ENCODE data around the gene EEF1G. TPM values are rescaled to one million over a fixed set of nuclear protein-coding genes. Genes with fewer than 3 reads are reported as not detected.

The EEF1G gene
- total and polyA plus RNA-seq, 2 of the 13 experiments (the other 11 are each of a cell fraction or from before 2014, with no cell fraction given) = 1,787 to 2,144 TPM

DNA sequence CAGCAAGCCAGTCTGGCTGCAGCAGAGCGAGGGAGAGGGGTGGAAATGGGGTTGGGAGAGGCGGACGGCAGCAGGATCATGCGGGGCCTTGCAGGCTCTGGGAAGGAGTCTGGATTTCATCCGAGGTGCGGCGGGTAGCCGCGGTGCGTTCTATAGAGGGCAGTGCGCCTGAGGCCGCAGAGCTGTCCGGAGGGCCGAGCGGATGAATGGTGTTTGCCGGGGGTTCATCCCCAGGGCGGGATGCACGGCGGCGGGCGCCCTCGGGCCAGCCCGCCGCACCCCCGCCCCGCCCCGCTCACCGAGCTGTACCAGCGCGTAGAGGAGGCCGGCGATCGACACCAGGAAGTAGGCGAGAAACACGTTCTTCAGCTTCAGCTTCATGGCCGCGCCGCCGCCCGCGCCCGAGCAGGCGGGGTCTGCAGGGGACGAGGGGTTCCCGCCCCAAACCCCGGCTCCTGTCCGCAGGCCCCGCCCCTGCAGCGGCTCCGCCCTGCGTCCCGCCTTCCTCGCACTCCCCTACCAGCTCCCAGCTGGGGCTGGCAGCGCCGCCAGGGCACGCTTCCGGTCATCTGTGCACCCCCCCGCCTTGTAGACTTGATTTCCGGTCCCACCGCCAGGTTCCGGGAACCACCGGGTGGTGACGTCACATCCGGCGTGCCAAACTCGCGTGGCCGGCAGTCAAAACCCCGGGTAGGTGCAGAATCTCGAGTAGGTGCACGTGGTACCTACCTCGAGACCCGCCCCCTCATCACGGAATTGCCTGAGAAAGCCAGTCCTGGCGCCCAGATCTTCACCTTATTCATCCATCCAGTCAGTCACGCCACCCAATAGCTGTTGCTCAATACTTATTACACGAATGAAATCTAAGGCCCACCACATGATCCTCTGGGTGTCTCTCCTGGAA, 48.1 kb upstream of the EEF1G start, which contains the start of gene B3GAT3 (continued):
- TF ChIP-seq SP5 (CRISPR knock-in tag; IDR thresholded peaks at IDR 0.05; ENCODE audit: borderline replicate concordance, low read depth) = peak; percentile 90
- TF ChIP-seq ZKSCAN1 (IDR thresholded peaks at IDR 0.05; ENCODE audit: low read length) = 0 out of 2 replicates have a peak, but pooled peaks have one; percentile 23
- no peak for TF ChIP-seq ZNF207 (IDR thresholded peaks at IDR 0.05; ENCODE audit: borderline replicate concordance)
- TF ChIP-seq ZBTB1 (CRISPR knock-in tag; IDR thresholded peaks at IDR 0.05; ENCODE audit: borderline replicate concordance) = no peak
- no peak for TF ChIP-seq BRCA1 (CRISPR knock-in tag; IDR thresholded peaks at IDR 0.05)
- no peak for TF ChIP-seq GLI4 (CRISPR knock-in tag; IDR thresholded peaks at IDR 0.05; ENCODE audit: borderline replicate concordance)
- no peak for TF ChIP-seq NKX3-1 (CRISPR knock-in tag; IDR thresholded peaks at IDR 0.05)
- TF ChIP-seq, protein P1, sequence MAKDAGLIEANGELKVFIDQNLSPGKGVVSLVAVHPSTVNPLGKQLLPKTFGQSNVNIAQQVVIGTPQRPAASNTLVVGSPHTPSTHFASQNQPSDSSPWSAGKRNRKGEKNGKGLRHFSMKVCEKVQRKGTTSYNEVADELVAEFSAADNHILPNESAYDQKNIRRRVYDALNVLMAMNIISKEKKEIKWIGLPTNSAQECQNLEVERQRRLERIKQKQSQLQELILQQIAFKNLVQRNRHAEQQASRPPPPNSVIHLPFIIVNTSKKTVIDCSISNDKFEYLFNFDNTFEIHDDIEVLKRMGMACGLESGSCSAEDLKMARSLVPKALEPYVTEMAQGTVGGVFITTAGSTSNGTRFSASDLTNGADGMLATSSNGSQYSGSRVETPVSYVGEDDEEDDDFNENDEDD (CRISPR knock-in tag; IDR thresholded peaks at IDR 0.05; ENCODE audit: borderline replicate concordance) = peak; percentile 98
- peak; percentile 87 for TF ChIP-seq GATAD1 (CRISPR knock-in tag; IDR thresholded peaks at IDR 0.05)
- TF ChIP-seq MBNL3 (CRISPR knock-in tag; conservative IDR thresholded peaks at IDR 0.05) = no peak
- peak; percentile 96 for TF ChIP-seq ZNF788 (CRISPR knock-in tag; IDR thresholded peaks at IDR 0.05; ENCODE audit: borderline replicate concordance)
- peak; percentile 89 for TF ChIP-seq ZNF331 (CRISPR knock-in tag; IDR thresholded peaks at IDR 0.05)
- no peak for TF ChIP-seq TRIM24 (CRISPR knock-in tag; IDR thresholded peaks at IDR 0.05)
- TF ChIP-seq, protein P2, sequence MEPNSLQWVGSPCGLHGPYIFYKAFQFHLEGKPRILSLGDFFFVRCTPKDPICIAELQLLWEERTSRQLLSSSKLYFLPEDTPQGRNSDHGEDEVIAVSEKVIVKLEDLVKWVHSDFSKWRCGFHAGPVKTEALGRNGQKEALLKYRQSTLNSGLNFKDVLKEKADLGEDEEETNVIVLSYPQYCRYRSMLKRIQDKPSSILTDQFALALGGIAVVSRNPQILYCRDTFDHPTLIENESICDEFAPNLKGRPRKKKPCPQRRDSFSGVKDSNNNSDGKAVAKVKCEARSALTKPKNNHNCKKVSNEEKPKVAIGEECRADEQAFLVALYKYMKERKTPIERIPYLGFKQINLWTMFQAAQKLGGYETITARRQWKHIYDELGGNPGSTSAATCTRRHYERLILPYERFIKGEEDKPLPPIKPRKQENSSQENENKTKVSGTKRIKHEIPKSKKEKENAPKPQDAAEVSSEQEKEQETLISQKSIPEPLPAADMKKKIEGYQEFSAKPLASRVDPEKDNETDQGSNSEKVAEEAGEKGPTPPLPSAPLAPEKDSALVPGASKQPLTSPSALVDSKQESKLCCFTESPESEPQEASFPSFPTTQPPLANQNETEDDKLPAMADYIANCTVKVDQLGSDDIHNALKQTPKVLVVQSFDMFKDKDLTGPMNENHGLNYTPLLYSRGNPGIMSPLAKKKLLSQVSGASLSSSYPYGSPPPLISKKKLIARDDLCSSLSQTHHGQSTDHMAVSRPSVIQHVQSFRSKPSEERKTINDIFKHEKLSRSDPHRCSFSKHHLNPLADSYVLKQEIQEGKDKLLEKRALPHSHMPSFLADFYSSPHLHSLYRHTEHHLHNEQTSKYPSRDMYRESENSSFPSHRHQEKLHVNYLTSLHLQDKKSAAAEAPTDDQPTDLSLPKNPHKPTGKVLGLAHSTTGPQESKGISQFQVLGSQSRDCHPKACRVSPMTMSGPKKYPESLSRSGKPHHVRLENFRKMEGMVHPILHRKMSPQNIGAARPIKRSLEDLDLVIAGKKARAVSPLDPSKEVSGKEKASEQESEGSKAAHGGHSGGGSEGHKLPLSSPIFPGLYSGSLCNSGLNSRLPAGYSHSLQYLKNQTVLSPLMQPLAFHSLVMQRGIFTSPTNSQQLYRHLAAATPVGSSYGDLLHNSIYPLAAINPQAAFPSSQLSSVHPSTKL (CRISPR knock-in tag; IDR thresholded peaks at IDR 0.05) = peak; percentile 74
- TF ChIP-seq, protein P3, sequence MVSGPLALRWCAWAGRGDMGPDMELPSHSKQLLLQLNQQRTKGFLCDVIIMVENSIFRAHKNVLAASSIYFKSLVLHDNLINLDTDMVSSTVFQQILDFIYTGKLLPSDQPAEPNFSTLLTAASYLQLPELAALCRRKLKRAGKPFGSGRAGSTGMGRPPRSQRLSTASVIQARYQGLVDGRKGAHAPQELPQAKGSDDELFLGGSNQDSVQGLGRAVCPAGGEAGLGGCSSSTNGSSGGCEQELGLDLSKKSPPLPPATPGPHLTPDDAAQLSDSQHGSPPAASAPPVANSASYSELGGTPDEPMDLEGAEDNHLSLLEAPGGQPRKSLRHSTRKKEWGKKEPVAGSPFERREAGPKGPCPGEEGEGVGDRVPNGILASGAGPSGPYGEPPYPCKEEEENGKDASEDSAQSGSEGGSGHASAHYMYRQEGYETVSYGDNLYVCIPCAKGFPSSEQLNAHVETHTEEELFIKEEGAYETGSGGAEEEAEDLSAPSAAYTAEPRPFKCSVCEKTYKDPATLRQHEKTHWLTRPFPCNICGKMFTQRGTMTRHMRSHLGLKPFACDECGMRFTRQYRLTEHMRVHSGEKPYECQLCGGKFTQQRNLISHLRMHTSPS (CRISPR knock-in tag; IDR thresholded peaks at IDR 0.05; ENCODE audit: low read depth) = peak; percentile 55
- TF ChIP-seq TCF7 (IDR thresholded peaks at IDR 0.05; ENCODE audit: low read depth) = no peak
- TF ChIP-seq, protein P4, sequence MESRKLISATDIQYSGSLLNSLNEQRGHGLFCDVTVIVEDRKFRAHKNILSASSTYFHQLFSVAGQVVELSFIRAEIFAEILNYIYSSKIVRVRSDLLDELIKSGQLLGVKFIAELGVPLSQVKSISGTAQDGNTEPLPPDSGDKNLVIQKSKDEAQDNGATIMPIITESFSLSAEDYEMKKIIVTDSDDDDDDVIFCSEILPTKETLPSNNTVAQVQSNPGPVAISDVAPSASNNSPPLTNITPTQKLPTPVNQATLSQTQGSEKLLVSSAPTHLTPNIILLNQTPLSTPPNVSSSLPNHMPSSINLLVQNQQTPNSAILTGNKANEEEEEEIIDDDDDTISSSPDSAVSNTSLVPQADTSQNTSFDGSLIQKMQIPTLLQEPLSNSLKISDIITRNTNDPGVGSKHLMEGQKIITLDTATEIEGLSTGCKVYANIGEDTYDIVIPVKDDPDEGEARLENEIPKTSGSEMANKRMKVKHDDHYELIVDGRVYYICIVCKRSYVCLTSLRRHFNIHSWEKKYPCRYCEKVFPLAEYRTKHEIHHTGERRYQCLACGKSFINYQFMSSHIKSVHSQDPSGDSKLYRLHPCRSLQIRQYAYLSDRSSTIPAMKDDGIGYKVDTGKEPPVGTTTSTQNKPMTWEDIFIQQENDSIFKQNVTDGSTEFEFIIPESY (CRISPR knock-in tag; IDR thresholded peaks at IDR 0.05) = peak; percentile 58
- TF ChIP-seq, protein P5, sequence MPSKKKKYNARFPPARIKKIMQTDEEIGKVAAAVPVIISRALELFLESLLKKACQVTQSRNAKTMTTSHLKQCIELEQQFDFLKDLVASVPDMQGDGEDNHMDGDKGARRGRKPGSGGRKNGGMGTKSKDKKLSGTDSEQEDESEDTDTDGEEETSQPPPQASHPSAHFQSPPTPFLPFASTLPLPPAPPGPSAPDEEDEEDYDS (CRISPR knock-in tag; IDR thresholded peaks at IDR 0.05) = peak; percentile 71
- TF ChIP-seq EEA1 (CRISPR knock-in tag; IDR thresholded peaks at IDR 0.05; ENCODE audit: borderline replicate concordance) = no peak; the same call in 1 of the 2 replicates
- TF ChIP-seq HHEX (CRISPR knock-in tag; IDR thresholded peaks at IDR 0.05) = no peak
- TF ChIP-seq ZMYM2 (CRISPR knock-in tag; IDR thresholded peaks at IDR 0.05) = no peak; the same call in 1 of the 2 replicates

Data from HepG2 (cell line).